Measurements from ENCODE around the gene GLYATL1. TPM values are rescaled to one million over a fixed set of nuclear protein-coding genes. Genes with fewer than 3 reads are reported as not detected.

Gene GLYATL1
- total and polyA plus RNA-seq, 2 of the 8 experiments (the other 6 are each of a cell fraction or from before 2014, with no cell fraction given): 8.6 to 10.7 TPM

- peak; percentile 46 to 62 (median 53); a peak in 3 of 4 replicates for TF ChIP-seq CTCF (IDR thresholded peaks at IDR 0.05; ENCODE audit: control extremely low read depth in 1 of 3, insufficient read depth in 1 of 3, low read depth in 1 of 3, low read length in 3 of 3)
- TF ChIP-seq SAP30 (IDR thresholded peaks at IDR 0.05; ENCODE audit: insufficient read depth, insufficient replicate concordance, low read length): no peak
- peak; percentile 51 for TF ChIP-seq SP2 (IDR thresholded peaks at IDR 0.05; ENCODE audit: low read length)
- no peak for TF ChIP-seq EP300 (IDR thresholded peaks at IDR 0.05; ENCODE audit: borderline replicate concordance in 1 of 2, low read depth in 2 of 2, low read length in 2 of 2)
- TF ChIP-seq RFX5 (IDR thresholded peaks at IDR 0.05; ENCODE audit: borderline replicate concordance, low read depth, low read length): no peak
- no peak for TF ChIP-seq CTBP2 (IDR thresholded peaks at IDR 0.05; ENCODE audit: borderline replicate concordance, insufficient read depth, insufficient read length, low read length)
- 0 out of 2 replicates have a peak, but pooled peaks have one; percentile 31 for TF ChIP-seq PHF8 (conservative IDR thresholded peaks at IDR 0.05; ENCODE audit: low read depth, low read length)
- TF ChIP-seq KDM4A (IDR thresholded peaks at IDR 0.05; ENCODE audit: low read depth, low read length, severe bottlenecking): peak; percentile 70
- TF ChIP-seq NANOG (IDR thresholded peaks at IDR 0.05; ENCODE audit: insufficient read depth, low read depth, low read length, poor library complexity, severe bottlenecking): peak; percentile 31
- peak; percentile 64; the same call in 1 of the 2 replicates for TF ChIP-seq YY1 (IDR thresholded peaks at IDR 0.05; ENCODE audit: low read depth, low read length)
Measured at GRCh38 chr11:58963551-58964104, 24.3 kb downstream of the GLYATL1 start (continued).
